ENCODE results near the gene OR6C75. TPM values are rescaled to one million over a fixed set of nuclear protein-coding genes. Genes with fewer than 3 reads are reported as not detected.

OR6C75 gene
- total RNA-seq, 1 donor = not detected

DNA sequence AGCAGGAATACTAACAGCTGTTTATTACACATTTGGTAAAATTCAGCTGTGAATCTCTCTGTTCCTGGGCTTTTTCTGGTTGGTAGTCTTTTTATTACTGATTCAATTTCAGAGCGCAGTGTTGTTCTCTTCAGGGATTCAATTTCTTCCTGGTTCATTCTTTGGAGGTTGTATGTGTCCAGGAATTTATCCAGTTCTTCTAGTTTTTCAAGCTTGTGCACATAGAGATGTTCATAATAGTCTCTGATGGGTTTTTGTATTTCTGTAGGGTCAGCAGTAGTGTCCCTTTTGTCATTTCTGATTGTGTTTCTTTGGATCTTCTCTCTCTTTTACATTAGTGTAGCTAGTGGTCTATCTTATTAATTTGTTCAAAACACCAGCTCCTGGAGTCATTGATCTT lies 54.2 kb downstream of the OR6C75 start:
- no peak overlapping the region for H3K4me3 ChIP-seq (ENCODE audit: low read depth, low read length)
- TF ChIP-seq CTCF (IDR thresholded peaks at IDR 0.05; ENCODE audit: insufficient read depth, low read depth, low read length) = no peak
- no peak for DNase-seq (ENCODE audit: low read depth)

Other genes starting within 250 kb of the OR6C75 start
- gene OR9K2, start 236.6 kb upstream of the OR6C75 start, total RNA-seq = not detected in 2 replicates
- not detected in 2 replicates for gene OR10A7, start 141.9 kb upstream of the OR6C75 start, total RNA-seq
- gene OR6C74, start 118.4 kb upstream of the OR6C75 start, total RNA-seq = not detected in 2 replicates
- not detected in 2 replicates for gene OR6C6, start 66.4 kb upstream of the OR6C75 start, total RNA-seq
- not detected in 2 replicates for gene OR6C1, start 48.6 kb upstream of the OR6C75 start, total RNA-seq
- not detected in 2 replicates for gene OR6C3, start 32.2 kb upstream of the OR6C75 start, total RNA-seq
- not detected in 2 replicates for gene OR6C65, start 37.6 kb downstream of the OR6C75 start, total RNA-seq
- gene OR6C76, start 63.3 kb downstream of the OR6C75 start, total RNA-seq = not detected in 2 replicates
- gene OR6C2, start 81.1 kb downstream of the OR6C75 start, total RNA-seq = not detected in 2 replicates
- gene OR6C70, start 107.2 kb downstream of the OR6C75 start, total RNA-seq = not detected in 2 replicates
- not detected in 2 replicates for gene OR6C68, start 129.4 kb downstream of the OR6C75 start, total RNA-seq
- not detected in 2 replicates for gene OR6C4, start 186.6 kb downstream of the OR6C75 start, total RNA-seq
- not detected in 2 replicates for gene OR2AP1, start 209.5 kb downstream of the OR6C75 start, total RNA-seq